Posterior cingulate gyrus (tissue), 11 donors: ENCODE results near the gene SBNO1.
A peak's percentile ranks its signal among the peaks of the same experiment; 100 is the strongest.
"Not testable (repeated sequence)": the region's sequence is repeated elsewhere in the genome, so short reads cannot be mapped to it uniquely, and the experiment has no call there.

Experiments used
- DNase-seq, 10 donors: peaks; one replicate each; pipeline versions ENCODE4 v3.0.0 to v3.0.0-alpha.2; 2020 to 2021; ENCODE audit warnings: mixed read lengths in 3 of 10
- intact Hi-C: fragments of 100-400 bp; cut with DNase I; formaldehyde crosslinking; loops from one replicate; pipeline ENCODE4 v1.15.1; 2023

SBNO1 gene

GRCh38 chr12:123358035-123358434 is 6.6 kb downstream of the SBNO1 start:
- DNase-seq = no peak
- intact Hi-C loops = no loop called here

- intact Hi-C loops = no loop called here
- peak in 1 of 10 donors; percentile 41 for DNase-seq
Observed at GRCh38 chr12:123356159-123356670, 8.4 kb downstream of the SBNO1 start.

- intact Hi-C loops = no loop called here
Observed at GRCh38 chr12:123354600-123354999, 10.0 kb downstream of the SBNO1 start.

GRCh38 chr12:123351349-123351748 is 13.3 kb downstream of the SBNO1 start:
- DNase-seq = no peak
- intact Hi-C loops = no loop called here

More at GRCh38 chr12:123354600-123354999, 10.0 kb downstream of the SBNO1 start:
- DNase-seq = no peak

GRCh38 chr12:123346946-123347345 is 17.7 kb downstream of the SBNO1 start:
- intact Hi-C loops = no loop called here
- DNase-seq = no peak

- no peak for DNase-seq
- intact Hi-C loops = no loop called here
Observed at GRCh38 chr12:123344086-123344485, 20.6 kb downstream of the SBNO1 start.

- intact Hi-C loops = no loop called here
- no peak for DNase-seq
Observed at GRCh38 chr12:123337070-123337469, 27.6 kb downstream of the SBNO1 start.

GRCh38 chr12:123336530-123336929 is 28.1 kb downstream of the SBNO1 start:
- no peak for DNase-seq
- intact Hi-C loops = no loop called here

- intact Hi-C loops = no loop called here
Observed at GRCh38 chr12:123335490-123335889, 29.2 kb downstream of the SBNO1 start.

GRCh38 chr12:123329799-123330198 is 34.8 kb downstream of the SBNO1 start:
- no peak for DNase-seq
- intact Hi-C loops = no loop called here

More at GRCh38 chr12:123335490-123335889, 29.2 kb downstream of the SBNO1 start:
- DNase-seq = no peak

- intact Hi-C loops = no loop called here
- DNase-seq = no peak
Observed at GRCh38 chr12:123319826-123320225, 44.8 kb downstream of the SBNO1 start.

GRCh38 chr12:123319273-123319672 is 45.4 kb downstream of the SBNO1 start:
- DNase-seq = no peak
- intact Hi-C loops = no loop called here

- DNase-seq, intact Hi-C loops: not testable (repeated sequence)
Observed at GRCh38 chr12:123313046-123313445, 51.6 kb downstream of the SBNO1 start.

- intact Hi-C loops = no loop called here
- no peak for DNase-seq
Observed at GRCh38 chr12:123306200-123306599, 58.4 kb downstream of the SBNO1 start.

- intact Hi-C loops = no loop called here
- no peak for DNase-seq
Observed at GRCh38 chr12:123305136-123305535, 59.5 kb downstream of the SBNO1 start.

GRCh38 chr12:123293178-123293760 is 71.4 kb downstream of the SBNO1 start:
- intact Hi-C loops = no loop called here
- DNase-seq = peak in 1 of 10 donors; percentile 63

GRCh38 chr12:123289911-123290310 is 74.7 kb downstream of the SBNO1 start:
- intact Hi-C loops = no loop called here
- peak in 1 of 10 donors; percentile 45 for DNase-seq

- DNase-seq = peak in 7 of 10 donors; percentile 28 to 90 (median 48)
- intact Hi-C loops = no loop called here
Observed at GRCh38 chr12:123288751-123289346, 75.8 kb downstream of the SBNO1 start.

GRCh38 chr12:123286652-123287373 is 77.8 kb downstream of the SBNO1 start:
- peak in 1 of 10 donors; percentile 43 for DNase-seq
- intact Hi-C loops = no loop called here

GRCh38 chr12:123284669-123285068 is 80.0 kb downstream of the SBNO1 start:
- intact Hi-C loops = no loop called here
- DNase-seq = no peak

GRCh38 chr12:123283461-123283860 is 81.2 kb downstream of the SBNO1 start:
- DNase-seq = no peak
- intact Hi-C loops = no loop called here
